PFSK-1 (cell line): Measurements from ENCODE around the gene RNF212B.

Source experiments
- FOXP2 ChIP-seq: optimal IDR thresholded peaks from 2 replicates; pipeline ENCODE3; 2011; ENCODE audit warnings: borderline replicate concordance, control low read depth, inconsistent platforms; ENCODE audit not compliant: insufficient read depth; ENCODE audit errors: extremely low read length, extremely low read depth
- POLR2AphosphoS5 ChIP-seq: IDR thresholded peaks from 2 replicates; pipeline ENCODE4 v1.6.1; 2012; ENCODE audit warnings: low read depth, mild to moderate bottlenecking, control low read depth, low read length, moderate library complexity
- REST ChIP-seq, 2 experiments: IDR thresholded peaks; 2 replicates each; pipeline versions ENCODE4 v1.6.1 to v1.8.0; 2011 to 2012; ENCODE audit warnings: low read depth in 2 of 2, low read length in 2 of 2, control low read depth in 1 of 2, inconsistent platforms in 1 of 2, mild to moderate bottlenecking in 1 of 2, moderate library complexity in 1 of 2; ENCODE audit not compliant: insufficient read depth in 1 of 2
- SIN3A ChIP-seq: IDR thresholded peaks from 2 replicates; pipeline ENCODE4 v1.6.1; 2012; ENCODE audit warnings: mild to moderate bottlenecking, low read length, moderate library complexity, borderline replicate concordance; ENCODE audit not compliant: insufficient read depth
- TAF1 ChIP-seq: IDR thresholded peaks from 2 replicates; pipeline ENCODE4 v1.6.1; 2012; ENCODE audit warnings: low read length, control low read depth, borderline replicate concordance; ENCODE audit not compliant: insufficient read depth

The RNF212B gene

GRCh38 chr14:23300687-23301223 is 63.0 kb downstream of the RNF212B start:
- peak; percentile 26; the same call in 1 of the 2 replicates for TF ChIP-seq TAF1
- no peak for TF ChIP-seq REST (IDR thresholded peaks at IDR 0.05; ENCODE audit: insufficient read depth in 1 of 2, low read depth in 2 of 2, low read length in 2 of 2)
- TF ChIP-seq FOXP2 = no peak

DNA sequence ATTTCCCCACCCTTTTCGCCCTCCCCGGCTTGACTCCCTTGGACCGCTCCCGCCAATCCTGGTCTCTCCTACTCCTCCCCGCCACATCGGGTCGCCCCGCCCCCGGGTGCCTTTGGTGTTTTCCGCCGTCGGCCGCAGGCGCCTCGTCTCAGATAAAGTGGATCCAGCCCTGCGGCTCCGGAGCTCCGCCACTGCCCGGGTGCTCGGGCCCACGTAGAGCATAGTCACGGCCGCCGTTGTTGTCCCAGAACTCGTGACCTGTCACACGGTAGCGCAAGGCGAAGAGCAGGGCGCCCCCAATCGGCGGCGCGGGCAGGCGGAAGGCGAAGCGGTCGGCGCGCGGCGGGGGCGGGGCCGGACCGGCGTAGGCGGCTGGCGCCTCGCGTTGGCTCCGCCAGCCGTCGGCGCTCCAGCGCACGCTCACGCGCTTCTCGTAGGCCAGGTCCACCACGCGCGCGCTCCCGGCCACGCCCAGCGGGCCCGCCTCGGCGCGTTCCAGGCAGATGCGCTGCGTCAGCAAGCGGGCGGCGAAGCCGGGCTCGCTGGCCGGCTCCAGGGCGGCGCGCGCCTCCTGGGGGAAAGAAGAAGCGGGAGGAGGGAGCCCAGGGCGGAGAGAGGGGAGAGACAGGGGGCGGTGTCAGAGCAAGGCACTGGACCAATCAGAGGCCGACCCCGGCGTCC is 63.7 kb downstream of the RNF212B start:
- TF ChIP-seq SIN3A = no peak
- TF ChIP-seq REST (IDR thresholded peaks at IDR 0.05; ENCODE audit: insufficient read depth in 1 of 2, low read depth in 2 of 2, low read length in 2 of 2) = no peak
- peak; percentile 94 for TF ChIP-seq FOXP2

DNA sequence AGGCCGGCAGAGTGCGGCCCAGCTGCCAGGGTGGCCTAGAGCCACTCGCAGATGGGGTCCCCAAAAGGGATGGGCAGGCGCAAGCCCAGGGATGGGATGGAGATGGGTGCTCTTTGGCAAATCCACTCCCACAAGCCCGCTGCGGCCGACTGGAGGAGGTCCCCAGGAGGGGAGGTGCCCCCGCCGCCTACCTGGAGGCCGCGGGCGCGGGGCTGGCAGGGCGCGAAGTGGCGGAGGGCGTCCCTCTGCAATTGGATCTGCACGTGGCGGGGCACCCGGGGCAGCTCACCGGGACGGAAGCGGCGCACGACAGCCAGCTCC is 64.2 kb downstream of the RNF212B start:
- no peak for TF ChIP-seq REST (IDR thresholded peaks at IDR 0.05; ENCODE audit: insufficient read depth in 1 of 2, low read depth in 2 of 2, low read length in 2 of 2)
- no peak; the same call in 1 of the 2 replicates for TF ChIP-seq POLR2AphosphoS5
- no peak for TF ChIP-seq FOXP2
- TF ChIP-seq TAF1 = no peak
- TF ChIP-seq SIN3A = no peak

DNA sequence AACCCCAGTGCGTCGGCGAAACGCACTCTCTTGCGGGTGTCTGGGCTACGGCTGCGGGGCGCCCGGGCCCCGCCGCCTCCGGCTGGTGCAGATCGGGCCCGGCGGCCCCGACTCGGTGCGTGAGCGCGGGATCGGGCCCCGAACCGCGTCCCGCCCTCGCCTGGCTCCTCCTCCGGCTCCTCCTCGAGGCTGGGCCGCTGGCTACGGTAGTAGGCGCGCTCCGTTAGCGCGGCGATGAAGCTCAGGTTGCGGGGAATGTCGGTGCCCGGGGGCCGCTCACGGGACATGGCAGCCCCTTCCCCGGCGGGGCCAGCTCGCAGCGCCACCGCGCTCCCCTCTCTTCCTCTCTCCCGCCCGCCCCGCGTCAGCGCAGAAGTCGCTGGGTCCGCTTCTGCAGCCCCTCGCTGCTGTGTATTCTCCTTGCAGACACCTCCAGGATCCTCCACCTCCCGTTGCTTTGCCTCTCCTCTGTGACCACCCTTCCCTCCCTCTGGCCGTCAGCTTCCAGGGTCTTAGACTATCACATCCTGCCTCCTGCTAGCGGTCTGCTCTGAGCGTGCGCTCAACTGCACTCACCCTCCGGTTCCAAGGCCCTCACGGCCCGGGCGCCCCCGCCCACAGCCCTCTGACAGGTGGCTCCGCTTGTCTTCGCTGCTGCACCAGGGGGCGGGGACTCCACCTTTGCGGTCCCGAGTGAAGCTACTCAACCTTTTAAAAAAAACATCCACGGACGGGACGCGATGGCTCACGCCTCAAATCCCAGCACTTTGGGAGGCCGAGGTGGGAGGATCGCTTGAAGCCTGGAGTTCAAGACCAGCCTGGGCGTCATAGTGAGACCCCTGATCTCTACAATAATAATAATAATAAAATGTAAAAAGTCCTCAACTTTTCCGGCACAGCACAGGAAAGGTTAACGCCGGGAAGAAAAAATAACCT is 64.8 kb downstream of the RNF212B start, which contains the start of gene PPP1R3E:
Gene PPP1R3E (minus strand): TSS at position 570 of the 936 bp plus-strand sequence. CDS start 283 bp downstream, at position 287.
- TF ChIP-seq SIN3A = no peak
- no peak for TF ChIP-seq REST (IDR thresholded peaks at IDR 0.05; ENCODE audit: insufficient read depth in 1 of 2, low read depth in 2 of 2, low read length in 2 of 2)
- TF ChIP-seq POLR2AphosphoS5 = peak; percentile 56
- peak; percentile 57; the same call in 1 of the 2 replicates for TF ChIP-seq TAF1
